Glutamatergic neuron (in vitro differentiated cells): ENCODE measurements around the gene PRF1. TPM values are rescaled to one million over a fixed set of nuclear protein-coding genes. Genes with fewer than 3 reads are reported as not detected.

Experiments
- DNase-seq: peaks from one replicate; pipeline ENCODE4 v3.0.0; 2022
- H3K27ac Mint-ChIP-seq: one replicate; pipeline ENCODE4 v1.8.0; 2020; ENCODE audit warnings: mild to moderate bottlenecking, mixed read lengths, inconsistent platforms; ENCODE audit not compliant: unreplicated experiment
- H3K27me3 Mint-ChIP-seq: one replicate; pipeline ENCODE4 v1.8.0; 2020; ENCODE audit warnings: mild to moderate bottlenecking, moderate library complexity, mixed read lengths, inconsistent platforms; ENCODE audit not compliant: unreplicated experiment
- H3K36me3 Mint-ChIP-seq: one replicate; pipeline ENCODE4 v1.8.0; 2020; ENCODE audit warnings: mild to moderate bottlenecking, mixed read lengths, inconsistent platforms; ENCODE audit not compliant: unreplicated experiment
- H3K4me1 Mint-ChIP-seq: one replicate; pipeline ENCODE4 v1.8.0; 2020; ENCODE audit warnings: mild to moderate bottlenecking, low read depth, mixed read lengths, inconsistent platforms; ENCODE audit not compliant: unreplicated experiment
- H3K4me3 Mint-ChIP-seq: one replicate; pipeline ENCODE4 v1.8.0; 2020; ENCODE audit warnings: mild to moderate bottlenecking, mixed read lengths, inconsistent platforms; ENCODE audit not compliant: unreplicated experiment
- H3K9me3 Mint-ChIP-seq: one replicate; pipeline ENCODE4 v1.8.0; 2020; ENCODE audit warnings: mild to moderate bottlenecking, moderate library complexity, mixed read lengths, inconsistent platforms; ENCODE audit not compliant: unreplicated experiment
- CTCF ChIP-seq: fragments of 200-600 bp; sonication (generic); IDR thresholded peaks from one replicate; pipeline ENCODE4 v1.5.0; 2021; ENCODE audit not compliant: partially characterized antibody, unreplicated experiment
- total RNA-seq: library from RNA; stranded (reverse); fragmentation: NEBNext Ultra II Directional; extraction: Animal tissue kit (Norgen Biotek cat#: 25700); gene quantifications from one replicate; pipeline ENCODE4 v1.2.1, GENCODE V29; 2021; ENCODE audit not compliant: unreplicated experiment

PRF1 gene
- total RNA-seq, 1 donor from 2014 or later, result 2.6 TPM

- Mint-ChIP-seq H3K36me3 (no peaks in the 10 kb centered on the region), H3K9me3 (peaks cover 7% of the 10 kb centered on the region), H3K27me3 (peaks cover 11% of the 10 kb centered on the region), H3K4me3 (no peak overlapping the region), H3K4me1 (peaks cover 18% of the 10 kb centered on the region), H3K27ac (no peak overlapping the region)
- no peak for TF ChIP-seq CTCF
- peak; percentile 8 for DNase-seq
Observed at GRCh38 chr10:70562036-70562755, 40.3 kb downstream of the PRF1 start.

GRCh38 chr10:70561558-70561957, 41.0 kb downstream of the PRF1 start:
- TF ChIP-seq CTCF, result no peak
- Mint-ChIP-seq H3K9me3 (peaks cover 7% of the 10 kb centered on the region), H3K27me3 (peaks cover 11% of the 10 kb centered on the region), H3K36me3 (no peaks in the 10 kb centered on the region), H3K27ac (no peak overlapping the region), H3K4me3 (no peak overlapping the region), H3K4me1 (peaks cover 21% of the 10 kb centered on the region)
- DNase-seq, result peak; percentile 9

GRCh38 chr10:70561070-70561469, 41.5 kb downstream of the PRF1 start:
- peaks cover 7% of the 10 kb centered on the region for H3K9me3 Mint-ChIP-seq
- H3K4me3 Mint-ChIP-seq, result no peak overlapping the region
- TF ChIP-seq CTCF, result no peak
- no peak for DNase-seq
- H3K27ac Mint-ChIP-seq, result no peak overlapping the region
- H3K4me1 Mint-ChIP-seq, result peaks cover 21% of the 10 kb centered on the region
- H3K27me3 Mint-ChIP-seq, result peaks cover 10% of the 10 kb centered on the region
- H3K36me3 Mint-ChIP-seq, result no peaks in the 10 kb centered on the region

GRCh38 chr10:70560511-70560941, 42.0 kb downstream of the PRF1 start:
- H3K27me3 Mint-ChIP-seq, result peaks cover 10% of the 10 kb centered on the region
- TF ChIP-seq CTCF, result no peak
- H3K4me3 Mint-ChIP-seq, result no peak overlapping the region
- H3K9me3 Mint-ChIP-seq, result peaks cover 7% of the 10 kb centered on the region
- no peak for DNase-seq
- no peak overlapping the region for H3K27ac Mint-ChIP-seq
- peaks cover 21% of the 10 kb centered on the region for H3K4me1 Mint-ChIP-seq
- no peaks in the 10 kb centered on the region for H3K36me3 Mint-ChIP-seq

GRCh38 chr10:70559861-70560260, 42.7 kb downstream of the PRF1 start:
- DNase-seq, result no peak
- no peak for TF ChIP-seq CTCF
- Mint-ChIP-seq H3K9me3 (peaks cover 6% of the 10 kb centered on the region), H3K27me3 (peaks cover 10% of the 10 kb centered on the region), H3K4me1 (peaks cover 21% of the 10 kb centered on the region), H3K36me3 (no peaks in the 10 kb centered on the region), H3K4me3 (no peak overlapping the region), H3K27ac (no peak overlapping the region)
